Mesendoderm (in vitro differentiated cells): ENCODE results near the gene LZTS3.

Experiments
- DNase-seq: peaks from one replicate; pipeline ENCODE4 v3.0.0; 2013
- H2AK5ac ChIP-seq: 2 replicates; pipeline ENCODE4 v1.6.1; 2013; ENCODE audit warnings: low read length, inconsistent platforms
- H2BK120ac ChIP-seq: 2 replicates; pipeline ENCODE4 v1.6.1; 2013; ENCODE audit warnings: low read depth, mild to moderate bottlenecking, low read length, moderate library complexity, mixed read lengths
- H2BK15ac ChIP-seq: replicated peaks from 2 replicates; pipeline ENCODE4 v1.6.1; 2013; ENCODE audit warnings: low read depth, mild to moderate bottlenecking, moderate library complexity
- H2BK5ac ChIP-seq: 2 replicates; pipeline ENCODE4 v1.6.1; 2013; ENCODE audit warnings: low read length, inconsistent platforms
- H3K18ac ChIP-seq: 2 replicates; pipeline ENCODE4 v1.6.1; 2013; ENCODE audit warnings: mild to moderate bottlenecking, low read length, mixed read lengths
- H3K23ac ChIP-seq: one replicate; pipeline ENCODE4 v1.6.1; 2013; ENCODE audit warnings: low read length
- H3K27ac ChIP-seq: 2 replicates; pipeline ENCODE4 v1.5.1; 2013; ENCODE audit warnings: low read depth, mild to moderate bottlenecking, inconsistent platforms, low read length, moderate library complexity
- H3K27me3 ChIP-seq: 2 replicates; pipeline ENCODE4 v1.6.1; 2013; ENCODE audit warnings: low read length, control low read depth, mild to moderate bottlenecking, inconsistent platforms; ENCODE audit not compliant: insufficient read depth, poor library complexity
- H3K36me3 ChIP-seq: 2 replicates; pipeline ENCODE4 v1.6.1; 2013; ENCODE audit warnings: low read length, inconsistent platforms; ENCODE audit not compliant: control insufficient read depth, insufficient read depth
- H3K4ac ChIP-seq: one replicate; pipeline ENCODE4 v1.6.1; 2013; ENCODE audit warnings: low read depth, mild to moderate bottlenecking, low read length, moderate library complexity
- H3K4me1 ChIP-seq: 2 replicates; pipeline ENCODE4 v1.6.1; 2013; ENCODE audit warnings: low read depth, low read length, inconsistent platforms; ENCODE audit not compliant: control insufficient read depth
- H3K4me2 ChIP-seq: 2 replicates; pipeline ENCODE4 v1.6.1; 2013; ENCODE audit warnings: low read length
- H3K4me3 ChIP-seq: 2 replicates; pipeline ENCODE4 v1.5.1; 2013; ENCODE audit warnings: mild to moderate bottlenecking, low read length
- H3K56ac ChIP-seq: one replicate; pipeline ENCODE4 v1.6.1; 2013; ENCODE audit warnings: low read length
- H3K79me1 ChIP-seq: 2 replicates; pipeline ENCODE4 v1.6.1; 2013; ENCODE audit warnings: low read length, inconsistent platforms
- H3K79me2 ChIP-seq: 2 replicates; pipeline ENCODE4 v1.6.1; 2013; ENCODE audit warnings: mild to moderate bottlenecking, low read length; ENCODE audit not compliant: control insufficient read depth, insufficient read depth
- H3K9ac ChIP-seq: 2 replicates; pipeline ENCODE4 v1.6.1; 2013; ENCODE audit warnings: low read length, inconsistent platforms
- H4K5ac ChIP-seq: one replicate; pipeline ENCODE4 v1.6.1; 2013; ENCODE audit warnings: low read length
- H4K8ac ChIP-seq: one replicate; pipeline ENCODE4 v1.6.1; 2013; ENCODE audit warnings: low read depth, mild to moderate bottlenecking, control low read depth, low read length, moderate library complexity
- WGBS: extraction: QIAGEN DNeasy Blood & Tissue Kit; methylation state at CpG from one replicate; pipeline ENCODE4 v1.1.7; 2013; ENCODE audit warnings: low lambda C conversion rate, missing lambda C conversion rate; ENCODE audit not compliant: insufficient coverage; ENCODE audit errors: extremely low coverage; 5-methylcytosine and 5-hydroxymethylcytosine counted together

LZTS3 gene

DNA sequence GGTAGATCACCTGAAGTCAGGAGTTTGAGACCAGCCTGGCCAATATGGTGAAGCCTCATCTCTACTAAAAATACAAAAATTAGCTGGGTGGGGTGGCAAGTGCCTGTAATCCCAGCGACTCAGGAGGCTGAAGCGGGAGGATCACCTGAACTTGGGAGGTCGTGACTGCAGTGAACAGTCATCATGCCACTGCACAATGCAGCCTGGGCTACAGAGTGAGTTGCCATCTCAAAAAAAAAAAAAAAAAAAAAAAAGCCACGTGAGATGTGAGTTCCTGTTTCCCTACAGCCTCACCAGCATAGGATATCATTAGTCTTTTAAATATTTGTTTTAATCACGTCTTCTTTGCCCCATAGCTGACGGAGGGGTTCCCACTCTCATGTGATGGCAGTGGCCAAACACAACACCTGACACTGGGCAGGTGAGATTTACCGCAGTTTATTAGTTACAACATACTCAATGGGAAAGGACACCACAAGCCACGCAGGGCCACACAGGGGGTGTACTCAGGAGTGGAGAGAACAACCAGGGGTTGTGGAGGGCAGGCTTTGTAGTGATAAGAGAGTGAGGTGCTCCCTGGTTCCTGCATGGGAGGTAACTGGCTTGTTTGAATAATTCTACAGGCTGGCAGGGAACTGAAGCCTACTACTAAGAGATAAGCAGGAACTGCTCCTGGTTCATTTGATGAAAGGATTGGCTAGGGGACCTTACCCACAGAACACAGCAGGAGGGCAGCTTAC, 4.6 kb upstream of the LZTS3 start:
- no peak overlapping the region for H3K9ac ChIP-seq
- no CpG with 5 or more reads among the region's 8 CpGs for WGBS
- H2BK15ac ChIP-seq, result no peak overlapping the region
- no peak overlapping the region for H3K23ac ChIP-seq
- no peaks in the 10 kb centered on the region for H3K4me1 ChIP-seq
- no peak overlapping the region for H3K18ac ChIP-seq
- no peak overlapping the region for H2AK5ac ChIP-seq
- no peak overlapping the region for H2BK120ac ChIP-seq
- no peak overlapping the region for H4K8ac ChIP-seq
- H3K4ac ChIP-seq, result no peak overlapping the region
- no peak overlapping the region for H3K4me2 ChIP-seq
- H3K79me2 ChIP-seq, result no peaks in the 10 kb centered on the region
- no peaks in the 10 kb centered on the region for H3K36me3 ChIP-seq
- no peak overlapping the region for H3K4me3 ChIP-seq
- DNase-seq, result no peak
- H3K56ac ChIP-seq, result no peak overlapping the region
- no peak overlapping the region for H2BK5ac ChIP-seq
- no peaks in the 10 kb centered on the region for H3K27me3 ChIP-seq
- H4K5ac ChIP-seq, result no peak overlapping the region
- H3K27ac ChIP-seq, result no peak overlapping the region
- H3K79me1 ChIP-seq, result no peaks in the 10 kb centered on the region

DNA sequence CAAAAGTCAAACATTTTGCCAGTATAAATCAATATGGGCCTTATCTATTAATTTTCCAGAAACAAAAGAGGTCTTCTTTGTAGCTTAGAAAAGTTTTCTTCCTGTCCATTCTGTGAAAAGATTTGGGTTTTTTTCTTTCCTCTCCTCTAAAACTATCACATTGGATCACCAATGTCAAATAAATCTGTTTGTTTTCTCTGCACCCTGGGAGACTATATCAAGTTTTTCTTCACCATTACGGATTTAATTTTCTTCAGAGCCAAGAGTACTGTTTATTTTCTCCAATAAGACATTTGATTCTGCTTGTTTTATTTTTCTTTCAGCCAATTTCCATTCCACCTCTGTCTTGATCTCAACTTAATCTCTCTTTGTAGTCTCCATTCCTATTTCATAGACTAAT, 1.9 kb upstream of the LZTS3 start:
- Histone ChIP-seq H3K79me2 (no peaks in the 10 kb centered on the region), H2BK120ac (no peak overlapping the region), H2BK15ac (no peak overlapping the region), H3K27ac (no peak overlapping the region), H3K4me2 (peak overlapping the region; percentile 30), H3K79me1 (no peaks in the 10 kb centered on the region), H3K4me1 (peaks cover 2% of the 10 kb centered on the region), H3K27me3 (no peaks in the 10 kb centered on the region), H3K9ac (peak overlapping the region; percentile 96), H3K56ac (peak overlapping the region; percentile 71), H2BK5ac (no peak overlapping the region), H3K4me3 (no peak overlapping the region), H3K23ac (no peak overlapping the region), H3K18ac (no peak overlapping the region), H2AK5ac (no peak overlapping the region), H4K8ac (no peak overlapping the region), H4K5ac (no peak overlapping the region), H3K4ac (no peak overlapping the region), H3K36me3 (no peaks in the 10 kb centered on the region)
- no CpG with 5 or more reads among the region's 1 CpG for WGBS
- DNase-seq, result no peak

DNA sequence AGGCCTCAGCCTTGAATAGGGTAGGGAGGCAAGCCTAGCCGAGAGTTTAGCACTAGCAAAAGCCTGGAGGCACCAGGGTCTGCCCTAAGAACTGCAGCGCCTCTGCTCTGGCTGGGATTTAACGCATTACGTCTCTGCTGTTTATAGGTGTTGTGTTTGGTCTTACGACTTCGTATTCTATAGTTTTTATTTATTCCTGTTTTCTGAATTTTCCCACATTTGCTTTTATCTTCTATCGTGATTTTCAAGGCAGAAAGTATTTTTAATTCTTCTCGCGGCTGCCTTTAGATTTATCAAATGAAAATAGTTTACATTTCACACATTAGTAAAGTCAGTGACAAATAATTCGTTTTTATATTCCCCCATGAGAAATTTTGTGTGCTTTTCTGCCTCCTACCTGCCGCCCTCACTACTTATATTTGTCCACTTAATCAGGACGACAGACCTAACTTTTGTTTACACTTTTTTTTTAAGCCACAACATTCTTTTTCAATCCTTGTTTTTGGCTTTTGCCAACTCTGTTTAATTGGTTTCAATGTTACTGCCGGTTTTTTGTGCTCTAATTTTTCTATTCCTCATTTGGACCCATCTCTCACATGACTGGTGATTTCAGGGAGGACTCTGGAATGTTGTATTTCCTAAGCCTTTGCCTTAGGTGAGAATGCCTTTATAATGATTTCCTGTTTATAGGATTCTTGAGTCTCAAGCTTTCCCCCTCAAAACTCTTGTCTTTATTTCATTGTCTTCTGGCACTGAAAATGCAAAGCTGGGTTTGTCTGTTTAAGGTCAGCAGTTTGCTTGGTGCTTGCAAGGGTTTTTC, 1.3 kb upstream of the LZTS3 start:
- peak overlapping the region; percentile 69 for H3K4me2 ChIP-seq
- peak overlapping the region; percentile 68 for H3K23ac ChIP-seq
- no peak overlapping the region for H2AK5ac ChIP-seq
- peak overlapping the region; percentile 93 for H3K4me3 ChIP-seq
- no peak overlapping the region for H3K4ac ChIP-seq
- no peaks in the 10 kb centered on the region for H3K79me1 ChIP-seq
- no peaks in the 10 kb centered on the region for H3K79me2 ChIP-seq
- no peak overlapping the region for H4K5ac ChIP-seq
- peak overlapping the region; percentile 57 for H2BK5ac ChIP-seq
- H3K27me3 ChIP-seq, result no peaks in the 10 kb centered on the region
- no peaks in the 10 kb centered on the region for H3K36me3 ChIP-seq
- H2BK15ac ChIP-seq, result no peak overlapping the region
- peaks cover 2% of the 10 kb centered on the region for H3K4me1 ChIP-seq
- H4K8ac ChIP-seq, result no peak overlapping the region
- peak; percentile 92 for DNase-seq
- peak overlapping the region; percentile 96 for H3K56ac ChIP-seq
- peak overlapping the region; percentile 89 for H3K27ac ChIP-seq
- H3K9ac ChIP-seq, result peak overlapping the region; percentile 96
- WGBS, result no CpG with 5 or more reads among the region's 13 CpGs
- H2BK120ac ChIP-seq, result no peak overlapping the region
- H3K18ac ChIP-seq, result no peak overlapping the region

DNA sequence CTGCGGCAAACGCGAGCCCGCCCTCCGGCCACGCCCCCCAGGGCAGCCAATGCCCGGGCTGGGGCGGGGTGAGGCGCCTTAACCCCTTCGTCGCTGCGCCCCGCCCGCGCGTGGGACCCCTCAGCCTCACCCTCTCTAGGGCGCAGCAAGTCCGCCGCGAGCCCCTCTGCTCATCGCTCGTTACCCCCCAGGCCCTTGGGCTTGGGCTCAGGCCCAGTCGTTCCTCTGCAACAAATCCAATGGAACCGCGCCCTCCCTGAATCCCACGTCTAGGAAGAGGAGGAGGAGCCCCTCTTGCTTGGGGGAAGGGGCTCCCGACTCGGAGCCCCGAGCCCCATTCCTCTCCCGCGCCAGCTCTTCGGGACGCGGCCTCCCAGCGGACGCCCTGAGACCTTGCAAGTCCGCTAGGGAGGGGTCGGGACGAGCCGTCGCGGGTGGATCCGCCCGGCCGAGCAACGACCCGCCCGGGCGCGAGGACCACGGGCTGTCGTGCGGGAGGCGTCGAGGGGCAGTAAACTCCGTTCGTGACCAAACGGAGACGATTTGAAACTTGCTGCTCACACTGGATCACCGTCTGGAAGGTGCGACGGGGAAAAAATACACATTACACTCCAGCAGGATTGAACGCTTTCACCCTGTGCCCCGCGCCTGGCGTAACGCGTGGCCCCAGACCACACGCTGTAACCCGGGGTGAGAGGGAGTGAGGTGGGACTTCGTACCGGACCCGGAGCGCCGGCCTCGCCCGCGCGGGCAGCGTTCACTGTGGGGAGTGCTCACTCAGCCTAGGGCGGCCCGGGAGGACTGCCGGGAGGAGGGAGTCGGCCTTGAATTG, 477 bp upstream of the LZTS3 start:
- peak overlapping the region; percentile 93 for H3K4me3 ChIP-seq
- no peak overlapping the region for H3K4ac ChIP-seq
- no peak overlapping the region for H2BK120ac ChIP-seq
- H3K27me3 ChIP-seq, result no peaks in the 10 kb centered on the region
- no peaks in the 10 kb centered on the region for H3K79me2 ChIP-seq
- no peaks in the 10 kb centered on the region for H3K79me1 ChIP-seq
- peak overlapping the region; percentile 89 for H3K27ac ChIP-seq
- no peaks in the 10 kb centered on the region for H3K36me3 ChIP-seq
- peak overlapping the region; percentile 96 for H3K56ac ChIP-seq
- peak overlapping the region; percentile 23 for H3K18ac ChIP-seq
- no peak overlapping the region for H4K5ac ChIP-seq
- peaks cover 2% of the 10 kb centered on the region for H3K4me1 ChIP-seq
- peak overlapping the region; percentile 69 for H3K4me2 ChIP-seq
- H2BK15ac ChIP-seq, result no peak overlapping the region
- no CpG with 5 or more reads among the region's 84 CpGs for WGBS
- H4K8ac ChIP-seq, result no peak overlapping the region
- peak overlapping the region; percentile 57 for H2BK5ac ChIP-seq
- peak overlapping the region; percentile 96 for H3K9ac ChIP-seq
- peak; percentile 93 for DNase-seq
- H2AK5ac ChIP-seq, result no peak overlapping the region
- H3K23ac ChIP-seq, result peak overlapping the region; percentile 68

DNA sequence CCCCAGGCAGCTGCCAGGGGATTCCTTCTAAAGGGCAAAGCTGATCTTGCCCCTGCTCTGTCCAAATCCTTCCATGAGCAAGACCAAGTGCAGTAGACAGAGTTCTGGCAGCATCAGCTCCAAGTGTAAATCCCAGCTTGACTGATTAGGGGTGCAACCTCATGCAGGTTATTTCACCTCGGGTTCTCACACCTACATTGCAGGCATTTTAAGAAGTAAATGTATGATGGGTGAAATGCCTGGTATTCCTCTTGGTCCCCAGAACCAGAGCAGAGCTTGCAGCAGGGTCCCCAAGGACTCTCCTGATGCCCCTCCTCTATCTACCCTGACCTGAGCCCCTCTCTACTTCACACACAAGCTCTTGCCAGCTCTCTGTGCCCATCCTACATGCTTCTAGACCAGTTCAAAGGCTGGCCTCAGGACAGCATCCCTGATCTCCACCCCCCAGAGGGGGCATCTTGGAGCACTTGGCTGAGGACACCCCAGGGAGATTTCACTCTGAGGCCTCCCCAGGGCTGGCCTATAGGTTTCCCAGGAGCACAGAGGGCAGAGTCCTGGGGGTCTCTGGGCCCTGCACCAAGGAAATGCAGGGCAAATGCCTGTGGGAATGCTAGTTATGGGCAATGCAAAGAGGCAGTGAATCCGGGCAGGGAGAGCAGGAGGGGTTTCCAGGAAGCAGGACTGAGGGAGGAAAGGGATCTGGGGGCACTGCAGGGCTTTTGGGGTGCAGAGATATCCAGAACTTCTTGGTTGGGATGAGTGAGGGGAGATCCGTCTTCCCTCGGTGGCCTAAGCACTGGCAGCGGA, 1.0 kb downstream of the LZTS3 start:
- no peak for DNase-seq
- no peak overlapping the region for H3K23ac ChIP-seq
- no CpG with 5 or more reads among the region's 5 CpGs for WGBS

More for the DNA sequence above, 1.0 kb downstream of the LZTS3 start:
- no peaks in the 10 kb centered on the region for H3K79me2 ChIP-seq
- H3K9ac ChIP-seq, result peak overlapping the region; percentile 40
- H2AK5ac ChIP-seq, result no peak overlapping the region
- H3K36me3 ChIP-seq, result no peaks in the 10 kb centered on the region
- H3K4ac ChIP-seq, result peak overlapping the region; percentile 10
- peaks cover 4% of the 10 kb centered on the region for H3K4me1 ChIP-seq
- no peaks in the 10 kb centered on the region for H3K27me3 ChIP-seq
- H2BK5ac ChIP-seq, result no peak overlapping the region
- peak overlapping the region; percentile 75 for H3K4me2 ChIP-seq
- no peaks in the 10 kb centered on the region for H3K79me1 ChIP-seq
- H4K5ac ChIP-seq, result no peak overlapping the region
- no peak overlapping the region for H2BK15ac ChIP-seq
- H3K56ac ChIP-seq, result peak overlapping the region; percentile 96
- H3K4me3 ChIP-seq, result peak overlapping the region; percentile 79
- H2BK120ac ChIP-seq, result no peak overlapping the region
- H3K18ac ChIP-seq, result peak overlapping the region; percentile 10
- H3K27ac ChIP-seq, result no peak overlapping the region
- H4K8ac ChIP-seq, result no peak overlapping the region
